WTC11 (cell line): ENCODE data around the gene TBC1D14. TPM values are rescaled to one million over a fixed set of nuclear protein-coding genes. Genes with fewer than 3 reads are reported as not detected.

Source experiments
- ATAC-seq: fragments of 200-7000 bp; cut with Tn5 transposase; 2 replicates; pipeline ENCODE4 v1.10.0; 2021; ENCODE audit warnings: mild to moderate bottlenecking, moderate library complexity
- CTCF ChIA-PET: fragments of 300-600 bp; sonication (Branson Sonifier 250); formaldehyde crosslinking; loops from one replicate; lab custom pipeline; 2021; ENCODE audit warnings: antibody characterized with exemption; lab: Charles Lee
- POLR2A ChIA-PET: fragments of 350-600 bp; sonication (Branson Sonifier 250); formaldehyde crosslinking; loops from one replicate; lab custom pipeline; 2021; ENCODE audit warnings: antibody characterized with exemption; lab: Charles Lee
- DNase-seq: peaks from one replicate; pipeline ENCODE4 v3.0.0; 2021; ENCODE audit warnings: low spot score
- H3K27ac Mint-ChIP-seq: 2 replicates; pipeline ENCODE4 v1.8.0; 2021; ENCODE audit warnings: mixed read lengths
- H3K27me3 Mint-ChIP-seq: 2 replicates; pipeline ENCODE4 v1.8.0; 2021; ENCODE audit warnings: low read depth, mild to moderate bottlenecking, moderate library complexity, mixed read lengths
- H3K36me3 Mint-ChIP-seq: 2 replicates; pipeline ENCODE4 v1.8.0; 2021; ENCODE audit warnings: mixed read lengths
- H3K4me1 Mint-ChIP-seq: 2 replicates; pipeline ENCODE4 v1.8.0; 2022; ENCODE audit warnings: mixed read lengths
- H3K4me3 Mint-ChIP-seq: 2 replicates; pipeline ENCODE4 v1.8.0; 2021; ENCODE audit warnings: mild to moderate bottlenecking, moderate library complexity, mixed read lengths
- H3K9me3 Mint-ChIP-seq: 2 replicates; pipeline ENCODE4 v1.8.0; 2021; ENCODE audit warnings: mixed read lengths
- AR ChIP-seq: fragments of 250-450 bp; sonication (Bioruptor Pico); IDR thresholded peaks from 2 replicates; pipeline ENCODE4 v1.9.0; 2021; ENCODE audit warnings: mild to moderate bottlenecking
- ATF6 ChIP-seq: sonication (generic); formaldehyde crosslinking; IDR thresholded peaks from 2 replicates; pipeline ENCODE4 v1.8.1; 2023; ENCODE audit warnings: mild to moderate bottlenecking, missing genetic modification reagents
- CREM ChIP-seq: sonication (generic); formaldehyde crosslinking; IDR thresholded peaks from 2 replicates; pipeline ENCODE4 v1.8.1; 2022; ENCODE audit warnings: mild to moderate bottlenecking, missing genetic modification reagents, moderate library complexity
- ERG ChIP-seq: fragments of 250-450 bp; sonication (Bioruptor Pico); IDR thresholded peaks from 2 replicates; pipeline ENCODE4 v1.8.0; 2021; ENCODE audit warnings: mild to moderate bottlenecking
- ESRRA ChIP-seq: sonication (generic); formaldehyde crosslinking; IDR thresholded peaks from 2 replicates; pipeline ENCODE4 v1.8.1; 2022; ENCODE audit warnings: mild to moderate bottlenecking, missing genetic modification reagents, borderline replicate concordance
- FOXK1 ChIP-seq: sonication (generic); formaldehyde crosslinking; IDR thresholded peaks from 2 replicates; pipeline ENCODE4 v1.8.0; 2022; ENCODE audit warnings: mild to moderate bottlenecking, moderate library complexity, missing genetic modification reagents
- GTF2I ChIP-seq: fragments of 250-450 bp; sonication (Bioruptor Pico); conservative IDR thresholded peaks from 2 replicates; pipeline ENCODE4 v1.4.0; 2021; ENCODE audit warnings: mild to moderate bottlenecking
- HMGA2 ChIP-seq: fragments of 250-450 bp; sonication (Bioruptor Pico); IDR thresholded peaks from 2 replicates; pipeline ENCODE4 v1.4.0; 2021; ENCODE audit warnings: mild to moderate bottlenecking, moderate library complexity
- IRF2 ChIP-seq: sonication (generic); formaldehyde crosslinking; IDR thresholded peaks from 2 replicates; pipeline ENCODE4 v1.8.0; 2022; ENCODE audit warnings: low read depth, missing genetic modification reagents, borderline replicate concordance
- JAZF1 ChIP-seq: fragments of 250-450 bp; sonication (Bioruptor Pico); IDR thresholded peaks from 2 replicates; pipeline ENCODE4 v1.9.0; 2021; ENCODE audit warnings: moderate library complexity, mild to moderate bottlenecking, inconsistent platforms
- NFYB ChIP-seq: sonication (generic); formaldehyde crosslinking; conservative IDR thresholded peaks from 2 replicates; pipeline ENCODE4 v1.8.0; 2022; ENCODE audit warnings: low read depth, missing genetic modification reagents
- PRDM15 ChIP-seq: sonication (generic); formaldehyde crosslinking; IDR thresholded peaks from 2 replicates; pipeline ENCODE4 v1.8.0; 2022; ENCODE audit warnings: missing genetic modification reagents
- PRRX2 ChIP-seq: fragments of 250-450 bp; sonication (Bioruptor Pico); IDR thresholded peaks from 2 replicates; pipeline ENCODE4 v1.8.0; 2021; ENCODE audit warnings: mild to moderate bottlenecking
- SOX15 ChIP-seq: fragments of 250-450 bp; sonication (Bioruptor Pico); IDR thresholded peaks from 2 replicates; pipeline ENCODE4 v1.9.0; 2021; ENCODE audit warnings: mild to moderate bottlenecking
- TCF7 ChIP-seq: sonication (generic); formaldehyde crosslinking; IDR thresholded peaks from 2 replicates; pipeline ENCODE4 v1.8.0; 2022; ENCODE audit warnings: mild to moderate bottlenecking, low read depth, missing genetic modification reagents, moderate library complexity
- ZMAT4 ChIP-seq: fragments of 250-450 bp; sonication (Bioruptor Pico); IDR thresholded peaks from 2 replicates; pipeline ENCODE4 v1.9.0; 2021; ENCODE audit warnings: mild to moderate bottlenecking
- ZNF219 ChIP-seq: sonication (generic); formaldehyde crosslinking; IDR thresholded peaks from 2 replicates; pipeline ENCODE4 v1.8.0; 2023; ENCODE audit warnings: missing genetic modification reagents, mild to moderate bottlenecking, borderline replicate concordance
- ZNF512 ChIP-seq: sonication (generic); formaldehyde crosslinking; IDR thresholded peaks from 2 replicates; pipeline ENCODE4 v1.8.1; 2022; ENCODE audit warnings: missing genetic modification reagents, borderline replicate concordance
- ZNF671 ChIP-seq: fragments of 250-450 bp; sonication (Bioruptor Pico); IDR thresholded peaks from 2 replicates; pipeline ENCODE4 v1.8.0; 2021; ENCODE audit warnings: mild to moderate bottlenecking
- total RNA-seq: library from RNA; stranded (reverse); gene quantifications from 3 replicates; pipeline ENCODE4 v1.2.3, GENCODE V29; 2021
- TF ChIP-seq, protein P1 (sequence below): sonication (generic); formaldehyde crosslinking; IDR thresholded peaks from 2 replicates; pipeline ENCODE4 v1.8.1; 2023; ENCODE audit warnings: mild to moderate bottlenecking, missing genetic modification reagents

The TBC1D14 gene
- total RNA-seq, 1 experiment from 2014 or later = 45.1 TPM

DNA sequence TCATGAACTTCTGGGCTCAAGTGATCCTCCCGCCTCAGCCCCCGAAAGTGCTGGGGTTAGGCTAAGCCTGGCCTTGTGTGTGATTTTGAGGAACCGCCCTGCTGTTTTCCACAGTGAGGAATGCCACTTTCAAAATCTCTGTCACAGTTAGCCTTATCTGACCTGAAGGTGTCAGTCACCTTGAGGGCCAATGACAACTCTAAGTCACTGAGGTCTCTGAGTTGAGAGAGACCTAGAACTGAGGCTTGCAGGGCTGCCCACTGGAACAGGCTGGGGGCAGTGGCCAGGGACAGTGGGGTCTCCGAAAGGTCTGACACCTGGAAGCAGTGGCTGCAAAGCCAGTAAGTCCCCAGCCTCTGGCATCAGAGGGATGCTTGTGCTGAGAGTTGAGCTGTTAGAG is 139.7 kb downstream of the TBC1D14 start:
- ATAC-seq = no peak
- TF ChIP-seq FOXK1 (no peak), IRF2 (CRISPR knock-in tag) (no peak), PRDM15 (no peak), JAZF1 (no peak), ZNF671 (CRISPR knock-in tag) (no peak), PRRX2 (CRISPR knock-in tag) (no peak), ZMAT4 (CRISPR knock-in tag) (no peak), AR (CRISPR knock-in tag) (no peak), SOX15 (CRISPR knock-in tag) (no peak), ZNF219 (CRISPR knock-in tag) (no peak), NFYB (no peak), CREM (CRISPR knock-in tag) (no peak), TCF7 (CRISPR knock-in tag) (no peak), HMGA2 (no peak), ZNF512 (no peak), ATF6 (CRISPR knock-in tag) (no peak), ESRRA (CRISPR knock-in tag) (no peak), GTF2I (no peak), ERG (CRISPR knock-in tag) (no peak)
- TF ChIP-seq, protein P1, sequence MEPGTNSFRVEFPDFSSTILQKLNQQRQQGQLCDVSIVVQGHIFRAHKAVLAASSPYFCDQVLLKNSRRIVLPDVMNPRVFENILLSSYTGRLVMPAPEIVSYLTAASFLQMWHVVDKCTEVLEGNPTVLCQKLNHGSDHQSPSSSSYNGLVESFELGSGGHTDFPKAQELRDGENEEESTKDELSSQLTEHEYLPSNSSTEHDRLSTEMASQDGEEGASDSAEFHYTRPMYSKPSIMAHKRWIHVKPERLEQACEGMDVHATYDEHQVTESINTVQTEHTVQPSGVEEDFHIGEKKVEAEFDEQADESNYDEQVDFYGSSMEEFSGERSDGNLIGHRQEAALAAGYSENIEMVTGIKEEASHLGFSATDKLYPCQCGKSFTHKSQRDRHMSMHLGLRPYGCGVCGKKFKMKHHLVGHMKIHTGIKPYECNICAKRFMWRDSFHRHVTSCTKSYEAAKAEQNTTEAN (CRISPR knock-in tag) = no peak
- no peaks in the 10 kb centered on the region for H3K9me3 Mint-ChIP-seq
- H3K36me3 Mint-ChIP-seq = peaks cover 4% of the 10 kb centered on the region
- no peak overlapping the region for H3K4me3 Mint-ChIP-seq
- DNase-seq = no peak
- CTCF ChIA-PET = interaction anchor here (1.6 to 1.9 kb wide), 2 partner anchors 17 to 22 kb away, joined by 4 to 5 read pairs; no protein-coding TSS in a partner anchor
- POLR2A ChIA-PET = no interaction called here
- H3K4me1 Mint-ChIP-seq = peaks cover 32% of the 10 kb centered on the region
- H3K27me3 Mint-ChIP-seq = no peaks in the 10 kb centered on the region
- H3K27ac Mint-ChIP-seq = no peak overlapping the region; the same call in 1 of the 2 replicates
